NK-92 treated with Interleukin-12 subunit alpha and Interleukin-12 subunit beta, amount 100 ng/mL, for 24 hours (cell line): Measurements from ENCODE around the gene MLC1.

Source experiments
- DNase-seq: peaks from one replicate; lab custom pipeline; 2025; lab: John Stamatoyannopoulos, UW

The MLC1 gene

GRCh38 chr22:50076646-50077535, 8.3 kb downstream of the MLC1 start:
- DNase-seq = no peak

GRCh38 chr22:50074551-50075530, 10.4 kb downstream of the MLC1 start:
- no peak for DNase-seq

GRCh38 chr22:50074056-50074455, 11.2 kb downstream of the MLC1 start:
- no peak for DNase-seq

GRCh38 chr22:50072714-50073538, 12.3 kb downstream of the MLC1 start:
- no peak for DNase-seq

GRCh38 chr22:50072167-50072555, 13.1 kb downstream of the MLC1 start:
- DNase-seq = no peak

- DNase-seq = no peak
These were observed 13.6 kb downstream of the MLC1 start for GRCh38 chr22:50071432-50072166.

- no peak for DNase-seq
These were observed 14.9 kb downstream of the MLC1 start for GRCh38 chr22:50070366-50070765.

- DNase-seq = no peak
These were observed 17.1 kb downstream of the MLC1 start for GRCh38 chr22:50068096-50068495.

- DNase-seq = no peak
These were observed 18.0 kb downstream of the MLC1 start for GRCh38 chr22:50067244-50067643.

GRCh38 chr22:50064453-50064852, 20.8 kb downstream of the MLC1 start:
- no peak for DNase-seq

GRCh38 chr22:50063589-50064393, 21.4 kb downstream of the MLC1 start:
- no peak for DNase-seq

GRCh38 chr22:50062509-50063135, 22.6 kb downstream of the MLC1 start:
- no peak for DNase-seq

- DNase-seq = no peak
These were observed 23.3 kb downstream of the MLC1 start for GRCh38 chr22:50061824-50062355.

GRCh38 chr22:50061141-50061823, 23.9 kb downstream of the MLC1 start:
- no peak for DNase-seq

- no peak for DNase-seq
These were observed 24.6 kb downstream of the MLC1 start for GRCh38 chr22:50060441-50061140.

- no peak for DNase-seq
These were observed 25.4 kb downstream of the MLC1 start for GRCh38 chr22:50059881-50060262.

GRCh38 chr22:50058906-50059880, 26.0 kb downstream of the MLC1 start:
- no peak for DNase-seq
